ENCODE results near the gene TSPAN10.
"Not testable (repeated sequence)": the region's sequence is repeated elsewhere in the genome, so short reads cannot be mapped to it uniquely, and the experiment has no call there.

The TSPAN10 gene

DNA sequence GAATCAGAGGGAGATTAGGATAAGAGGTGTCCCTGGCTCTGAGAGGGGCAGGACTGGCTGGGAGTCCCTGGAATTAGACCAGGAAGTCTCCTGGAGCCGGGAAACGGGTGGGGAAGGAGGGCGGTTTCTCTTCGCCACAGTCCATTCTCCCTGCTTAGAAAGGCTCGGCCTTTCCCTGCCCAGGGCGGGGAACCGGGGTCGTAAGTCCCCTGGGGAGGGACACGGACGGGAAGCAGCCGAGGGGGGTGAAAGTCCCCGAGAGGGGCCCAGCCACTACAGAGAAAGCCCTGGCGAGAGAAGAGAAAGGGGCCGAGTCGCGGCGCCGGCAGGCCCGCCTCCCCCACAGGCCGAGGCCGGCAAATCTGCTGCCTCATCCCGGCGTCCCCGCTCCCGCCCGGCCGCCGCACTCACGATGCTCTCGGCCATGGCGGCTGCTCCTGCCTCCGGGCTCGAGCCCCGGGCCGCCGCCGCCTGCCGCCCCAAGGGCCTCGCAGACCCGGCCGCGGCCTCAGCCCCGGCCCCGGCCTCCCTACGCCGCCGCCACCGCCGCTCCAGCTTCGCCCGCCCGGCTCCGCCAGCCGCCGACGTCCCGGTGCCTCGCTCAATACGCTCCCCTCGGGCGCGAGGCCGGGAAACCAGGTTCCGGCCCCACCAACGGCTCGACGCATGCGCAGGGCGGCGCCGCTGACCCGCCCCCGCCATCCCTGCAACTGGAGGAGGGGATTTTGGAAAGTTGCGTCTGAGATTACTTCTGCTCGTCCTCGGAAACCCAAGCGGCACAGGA is at the start of gene TSPAN10, which contains the start of gene NPLOC4:
TSS of gene TSPAN10 (plus strand) at position 692 of the 784 bp plus-strand sequence. CDS start 5,217 bp downstream, outside the sequence.
TSS of gene NPLOC4 (minus strand) at position 608 of the 784 bp plus-strand sequence. CDS start at position 426, 182 bp downstream.
- DNase-seq (ENCODE audit: low read depth) = peak; percentile 74

DNA sequence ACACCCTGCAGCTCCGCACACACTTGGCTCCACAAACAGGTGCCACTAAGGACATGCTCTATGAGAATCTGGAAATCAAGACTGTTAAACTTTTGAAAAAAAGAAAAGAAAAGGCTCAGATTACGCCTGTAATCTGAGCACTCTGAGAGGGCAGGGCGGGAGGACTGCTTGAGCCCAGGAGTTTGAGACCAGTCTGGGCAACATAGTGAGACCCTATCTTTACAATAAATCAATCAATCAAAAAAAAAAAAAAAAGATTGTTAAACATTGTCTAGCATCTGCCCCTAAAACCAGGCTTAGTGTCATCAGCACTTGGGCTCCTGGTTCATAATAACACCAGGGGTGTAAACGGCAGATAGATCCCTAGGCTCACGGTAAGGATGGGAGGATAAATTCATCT is 47.4 kb upstream of the TSPAN10 start:
- DNase-seq (ENCODE audit: low read depth) = no peak

DNA sequence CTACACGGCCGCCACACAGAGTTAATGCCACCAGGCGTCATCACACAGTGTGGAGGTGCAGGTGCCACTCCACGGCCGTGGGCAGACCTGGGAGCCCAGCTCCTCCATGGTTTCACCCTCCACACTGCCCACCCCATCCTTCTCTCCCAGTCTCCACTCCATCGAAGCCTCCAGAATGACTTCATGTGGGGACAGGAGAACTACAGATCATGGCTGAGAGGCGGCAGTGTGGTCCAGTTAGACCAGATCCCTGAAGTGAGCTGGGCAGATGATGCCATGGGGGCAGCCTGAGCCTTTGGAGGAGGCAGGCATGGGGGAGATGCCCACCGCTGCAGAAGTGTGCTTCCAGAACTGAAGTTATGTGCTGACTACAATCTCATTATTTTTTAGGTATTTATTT is 46.9 kb upstream of the TSPAN10 start:
- no peak for DNase-seq (ENCODE audit: low read depth)

DNA sequence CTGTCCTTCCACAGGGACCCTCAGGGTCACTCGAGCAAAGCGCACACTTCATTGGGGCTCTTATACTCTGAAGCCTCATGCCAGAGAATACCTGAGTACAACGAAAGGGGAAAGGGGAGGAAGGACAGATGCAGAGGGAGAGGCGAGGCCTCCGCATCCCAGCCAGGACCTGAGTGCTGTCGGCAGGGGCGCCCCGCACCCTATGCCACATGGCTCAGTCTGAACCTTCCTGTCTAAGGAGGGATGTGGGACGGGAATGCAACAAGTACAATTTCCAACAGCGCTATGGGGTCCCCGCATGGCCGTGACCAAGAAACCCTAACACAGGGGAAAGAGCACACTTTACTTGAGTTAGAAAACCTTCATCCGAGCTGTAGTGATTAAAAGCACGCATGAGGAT is 45.0 kb upstream of the TSPAN10 start:
- DNase-seq (ENCODE audit: low read depth) = no peak

DNA sequence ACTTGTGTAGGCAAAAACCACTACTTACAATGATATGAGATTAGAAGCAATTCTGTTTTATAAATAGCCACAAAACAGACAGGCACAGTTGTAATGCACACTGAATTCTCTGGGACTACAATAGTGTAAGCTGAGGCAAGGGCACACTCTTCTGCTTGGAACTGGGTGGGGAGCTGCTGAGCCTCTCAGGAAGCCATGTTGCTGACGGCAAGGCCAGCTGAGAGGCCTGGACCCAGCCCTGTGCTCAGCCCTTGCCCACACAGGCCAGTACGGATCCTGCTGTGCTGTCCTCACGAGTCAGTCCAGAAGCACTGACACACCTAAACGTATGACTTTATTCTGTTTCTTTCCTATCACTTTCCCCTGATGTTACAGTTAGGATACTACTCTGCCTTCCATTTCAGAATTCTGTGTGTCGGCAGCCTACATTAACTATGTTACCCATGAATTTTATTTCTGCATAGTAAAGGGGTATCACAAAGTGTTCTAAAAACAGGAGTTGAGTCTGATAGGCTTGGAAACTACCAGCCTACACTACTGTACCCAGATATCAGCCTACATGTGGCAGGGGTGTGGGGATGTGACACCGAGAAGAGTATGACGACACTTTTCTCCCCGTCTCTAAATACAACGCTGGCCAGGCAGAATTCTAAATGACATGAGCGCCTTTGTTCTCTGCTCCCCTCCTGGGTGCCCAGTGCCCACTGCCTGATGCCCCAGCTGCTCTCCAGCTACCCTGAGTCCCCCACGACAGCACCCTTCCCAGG is 43.7 kb upstream of the TSPAN10 start:
- no peak for DNase-seq (ENCODE audit: low read depth)

DNA sequence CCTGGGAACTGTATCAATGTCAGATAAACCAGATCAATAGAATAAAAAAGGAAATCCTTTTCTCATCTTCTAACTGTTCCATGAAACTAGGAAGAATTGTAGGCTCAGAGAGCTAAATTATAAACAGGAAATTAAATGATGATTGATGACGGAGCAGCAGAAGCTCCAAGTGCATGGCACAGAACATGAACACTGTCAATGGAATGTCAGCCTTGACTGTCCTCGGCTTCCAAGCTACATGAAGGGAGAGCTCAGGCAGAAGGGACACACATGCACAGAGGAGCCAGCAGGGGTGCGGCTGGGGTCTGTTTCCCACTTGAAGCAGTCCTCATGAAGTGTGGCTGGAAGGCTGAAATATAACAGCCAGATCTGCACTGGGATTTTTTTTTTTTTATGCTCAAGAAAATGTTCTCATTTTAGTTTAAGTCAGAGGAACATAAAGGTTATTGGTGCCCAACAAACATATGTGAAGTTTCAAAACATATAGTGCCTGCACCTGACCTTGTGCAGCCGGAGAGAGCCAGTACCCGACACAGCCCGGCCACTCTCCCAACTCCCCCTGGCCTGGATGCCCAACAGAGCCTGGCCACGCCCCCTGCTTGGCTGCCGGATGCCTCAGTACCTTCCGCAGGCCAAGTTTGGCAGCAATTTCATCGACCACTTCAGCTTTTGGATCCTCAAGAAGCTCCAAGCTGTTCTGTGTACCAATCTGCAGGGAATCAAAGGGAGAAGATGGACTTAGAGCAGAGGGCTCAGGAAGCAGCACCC is 37.1 kb upstream of the TSPAN10 start:
- no peak for DNase-seq (ENCODE audit: low read depth)

DNA sequence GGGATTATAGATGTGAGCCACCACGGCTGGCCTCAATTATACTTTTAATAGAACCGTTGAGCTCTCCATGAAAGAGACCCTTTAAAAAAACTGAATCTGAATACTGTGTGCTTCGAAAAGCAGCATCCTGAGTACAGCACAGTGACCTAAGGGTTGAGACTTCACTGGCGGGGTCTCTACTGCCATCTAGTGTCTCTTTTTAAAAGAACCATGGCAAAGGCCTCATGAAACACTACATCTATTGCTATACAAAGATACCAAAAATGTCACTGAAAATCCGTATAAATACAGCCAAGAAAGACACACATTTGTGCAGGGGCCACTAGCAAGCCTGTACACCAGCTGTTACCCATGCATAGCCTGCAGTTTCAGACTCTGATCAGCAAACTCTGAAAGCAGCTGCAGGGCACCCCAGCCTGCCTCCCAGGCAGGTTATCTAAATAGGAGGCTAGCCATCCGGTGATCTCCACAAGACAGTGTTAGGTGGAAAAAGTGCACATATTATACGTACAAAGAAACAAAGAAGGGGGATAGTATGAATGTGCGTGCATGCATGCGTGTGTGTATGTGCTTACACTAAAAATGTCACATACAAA is 35.4 kb upstream of the TSPAN10 start:
- DNase-seq (ENCODE audit: low read depth) = peak; percentile 19

DNA sequence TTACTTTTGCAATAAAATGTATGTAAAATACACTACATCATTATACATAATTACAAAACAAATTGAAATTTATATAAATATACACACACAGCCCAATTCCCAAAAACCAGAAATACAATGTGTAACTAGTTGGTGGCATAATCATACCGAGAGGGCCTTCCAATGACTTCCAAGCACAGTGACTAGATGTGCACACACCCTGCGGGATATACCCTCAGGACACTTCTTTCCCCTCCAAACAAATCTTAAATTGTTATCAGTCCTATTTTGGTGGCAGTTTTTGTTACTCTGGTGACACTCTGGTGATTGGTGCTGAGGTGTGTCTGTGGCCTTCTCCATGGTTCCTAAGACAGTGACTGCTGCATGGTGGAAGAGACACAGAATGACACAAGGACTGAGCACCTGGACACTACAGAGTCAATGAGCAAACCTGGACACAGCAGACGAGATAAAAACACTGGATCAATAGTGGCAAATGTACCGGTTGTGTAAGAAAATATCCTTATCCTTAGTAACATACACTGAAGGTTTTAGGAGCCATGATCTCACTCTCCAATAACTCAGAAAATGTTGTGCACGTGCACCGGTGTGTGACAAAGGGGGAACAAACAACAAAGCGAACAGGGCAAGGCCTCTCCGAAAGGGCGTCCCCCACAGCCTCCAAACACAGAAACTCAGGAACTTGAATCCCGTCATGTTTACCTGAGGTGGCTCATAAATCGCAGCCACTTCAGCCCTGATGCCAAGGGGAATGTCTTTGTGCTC is 33.0 kb upstream of the TSPAN10 start:
- no peak for DNase-seq (ENCODE audit: low read depth)

DNA sequence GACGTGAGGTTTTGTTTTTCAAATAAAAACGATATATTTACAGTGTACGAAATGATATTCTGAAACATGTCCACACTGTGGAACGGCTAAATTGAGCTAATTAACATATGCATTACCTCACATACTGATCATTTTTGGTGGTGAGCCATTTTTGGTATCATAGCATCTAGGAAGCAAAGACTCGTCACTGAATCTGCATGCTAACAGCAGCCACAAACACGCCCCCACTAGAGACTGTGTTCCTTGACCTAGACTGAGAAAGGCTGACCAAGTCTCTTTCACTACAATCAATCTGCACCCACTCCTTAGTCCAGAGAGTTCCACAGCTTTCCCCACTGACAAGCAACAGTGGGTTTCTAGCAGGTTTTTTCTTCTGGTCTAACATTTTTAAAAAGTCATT is 29.6 kb upstream of the TSPAN10 start:
- no peak for DNase-seq (ENCODE audit: low read depth)

DNA sequence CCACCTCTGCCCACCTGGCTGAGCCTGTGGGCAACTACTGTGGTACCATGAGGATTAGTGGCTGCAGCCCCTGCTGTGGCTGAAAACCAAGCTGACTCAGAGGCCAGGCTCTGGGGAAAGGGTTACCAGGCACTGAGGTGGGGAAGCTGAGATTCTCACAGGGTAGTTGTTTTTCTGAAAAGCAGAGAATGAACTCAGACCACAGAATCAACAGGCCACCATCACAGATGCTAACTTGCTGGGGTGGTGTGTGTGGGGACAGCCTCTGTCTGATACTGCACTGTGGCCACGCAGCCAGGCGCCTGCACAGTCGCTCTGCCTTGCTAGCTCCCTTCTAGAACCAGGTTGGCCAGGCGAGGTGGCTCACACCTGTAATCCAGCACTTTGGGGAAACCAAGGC is 28.9 kb upstream of the TSPAN10 start:
- no peak for DNase-seq (ENCODE audit: low read depth)

DNA sequence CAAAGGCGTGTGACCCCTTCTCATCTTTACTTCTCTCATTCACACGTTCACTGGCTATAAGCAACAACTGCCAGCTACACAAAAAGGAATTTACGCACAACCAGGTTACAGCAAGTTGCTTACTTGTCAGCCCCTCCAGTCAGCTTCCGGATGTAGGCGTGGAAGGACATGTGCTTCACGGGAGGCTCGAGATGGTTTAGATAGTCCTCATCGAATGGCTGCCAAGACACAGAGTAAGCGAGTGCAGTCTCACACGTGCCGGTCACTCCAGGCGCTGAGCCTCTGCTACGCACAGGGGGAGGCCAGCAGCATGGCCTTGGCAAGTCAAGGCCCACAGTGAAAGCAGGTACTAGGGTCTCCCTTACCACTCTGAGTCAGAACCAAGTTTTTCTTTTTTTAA is 28.4 kb upstream of the TSPAN10 start:
- no peak for DNase-seq (ENCODE audit: low read depth)

DNA sequence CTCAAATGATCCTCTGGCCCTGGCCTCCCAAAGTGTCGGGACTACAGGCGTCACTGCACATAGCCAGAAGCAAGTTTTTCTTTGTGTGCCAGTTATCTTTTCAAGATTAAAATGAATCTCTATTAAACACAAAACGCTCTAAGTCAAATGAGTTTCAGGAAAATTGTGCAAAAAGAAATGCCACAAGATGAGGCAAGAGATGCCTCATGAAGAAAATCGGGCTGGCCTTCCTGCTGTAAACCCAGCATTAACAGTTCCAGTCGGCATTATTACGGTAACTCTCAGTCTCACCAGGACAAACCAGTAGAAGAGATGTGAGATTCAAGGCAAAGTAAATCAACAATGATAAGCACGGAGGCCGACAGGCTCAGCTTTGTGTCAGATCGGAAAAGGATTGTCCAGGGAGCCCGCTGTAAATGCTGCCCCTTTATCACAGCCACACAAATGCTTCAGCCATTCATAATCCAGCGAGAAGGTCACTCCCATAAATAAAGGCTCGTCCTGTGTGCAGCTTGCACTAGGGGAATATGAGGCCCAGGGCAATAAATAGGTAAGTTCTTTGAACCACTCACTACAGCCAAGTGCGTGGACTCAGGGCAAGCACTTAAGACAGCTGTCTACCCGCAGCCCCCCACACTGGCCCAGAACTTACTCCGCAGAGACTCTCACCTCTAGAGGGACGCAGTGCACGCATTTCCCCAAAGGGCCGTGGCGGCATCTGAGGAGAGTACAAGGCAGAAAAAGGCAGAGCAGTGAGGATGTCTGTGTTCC is 27.3 kb upstream of the TSPAN10 start:
- no peak for DNase-seq (ENCODE audit: low read depth)

DNA sequence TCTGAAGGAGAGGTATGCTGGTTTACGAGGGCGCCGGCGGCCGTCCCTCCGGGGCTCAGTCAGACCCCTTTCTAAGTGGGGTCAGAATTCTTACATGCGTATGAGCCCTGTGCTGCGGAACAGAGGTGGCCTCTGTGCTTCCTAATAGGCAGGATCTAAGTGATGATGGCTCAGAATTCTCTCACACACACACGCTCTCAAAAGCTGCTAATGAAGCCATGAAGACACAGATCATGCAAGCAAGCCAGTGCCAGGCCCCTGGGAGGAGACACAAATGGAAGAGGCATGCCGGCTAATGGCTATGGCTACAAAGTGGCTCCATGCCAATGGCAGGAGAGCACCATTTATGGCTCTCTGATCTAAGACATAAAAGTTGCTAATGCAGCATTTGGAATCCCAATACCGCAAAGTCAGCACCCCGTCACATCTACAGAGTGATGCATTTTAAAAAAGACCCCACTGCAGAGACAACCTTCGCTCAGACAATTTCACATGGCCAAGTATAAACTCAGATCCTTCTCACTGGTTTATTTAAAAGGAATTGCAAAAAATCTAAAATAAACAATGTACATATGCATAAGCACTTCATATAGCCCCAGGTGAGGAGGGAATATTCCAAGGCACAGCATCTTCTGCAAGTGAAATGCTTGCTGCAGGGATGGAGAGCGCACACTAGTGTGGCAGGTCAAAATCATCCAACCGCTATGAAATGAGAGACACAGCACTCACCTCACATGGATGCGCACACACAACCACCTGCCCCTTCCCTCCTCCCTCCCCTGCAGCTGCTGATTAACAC is 24.6 kb upstream of the TSPAN10 start:
- no peak for DNase-seq (ENCODE audit: low read depth)

DNA sequence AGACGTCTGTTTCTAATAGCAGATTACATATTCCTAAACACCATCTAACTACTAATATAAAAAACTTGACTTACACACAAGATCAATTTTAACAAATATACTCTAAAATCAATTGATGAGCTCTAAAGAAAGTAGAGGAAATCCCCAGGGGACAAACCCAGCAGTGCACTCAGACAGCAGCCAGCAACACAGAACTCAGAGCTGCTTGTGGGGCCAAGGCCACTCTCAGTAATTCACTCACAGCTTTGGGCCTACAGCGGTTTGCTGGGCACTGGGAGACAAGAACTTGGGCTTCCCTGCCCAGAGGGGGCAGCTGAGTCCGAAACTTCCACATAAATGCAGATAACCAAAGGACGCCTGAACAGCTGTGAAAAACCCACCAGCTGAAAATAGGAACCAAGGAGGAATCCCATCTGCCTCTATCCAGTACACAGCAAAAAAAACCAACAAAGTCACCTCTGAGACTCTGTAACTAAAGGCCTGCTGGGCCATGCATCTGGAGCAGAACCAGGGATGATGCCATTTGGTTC is 21.5 kb upstream of the TSPAN10 start:
- no peak for DNase-seq (ENCODE audit: low read depth)

DNA sequence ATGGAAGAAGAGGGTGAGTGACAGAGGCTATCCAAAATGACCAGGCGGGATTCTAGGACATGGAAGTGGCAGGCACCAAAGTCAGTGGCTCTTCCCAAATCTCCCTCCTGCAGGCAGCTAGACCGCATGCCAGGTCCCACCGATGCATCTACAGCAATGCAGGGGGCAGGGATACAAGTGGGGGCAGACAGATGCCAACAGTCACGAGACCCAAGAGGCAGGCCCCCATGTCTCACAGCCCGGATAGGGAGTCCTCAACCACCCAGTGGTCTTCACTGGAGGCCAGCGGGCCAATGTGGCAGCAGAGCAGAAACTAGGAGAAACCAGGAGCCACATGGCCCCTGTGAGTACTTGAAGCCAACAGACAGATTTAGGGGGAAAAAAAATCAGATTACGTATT is 20.1 kb upstream of the TSPAN10 start:
- no peak for DNase-seq (ENCODE audit: low read depth)

DNA sequence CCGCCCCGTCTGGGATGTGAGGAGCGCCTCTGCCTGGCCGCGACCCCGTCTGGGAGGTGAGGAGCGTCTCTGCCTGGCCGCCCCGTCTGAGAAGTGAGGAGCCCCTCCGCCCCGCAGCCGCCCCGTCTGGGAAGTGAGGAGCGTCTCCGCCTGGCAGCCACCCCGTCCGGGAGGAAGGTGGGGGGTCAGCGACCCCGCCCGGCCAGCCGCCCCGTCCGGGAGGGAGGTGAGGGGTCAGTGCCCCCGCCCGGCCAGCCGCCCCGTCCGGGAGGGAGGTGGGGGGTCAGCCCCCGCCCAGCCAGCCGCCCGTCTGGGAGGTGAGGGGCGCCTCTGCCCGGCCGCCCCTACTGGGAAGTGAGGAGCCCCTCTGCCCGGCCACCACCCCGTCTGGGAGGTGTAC is 18.7 kb upstream of the TSPAN10 start:
- not testable (repeated sequence) for DNase-seq (ENCODE audit: low read depth)

DNA sequence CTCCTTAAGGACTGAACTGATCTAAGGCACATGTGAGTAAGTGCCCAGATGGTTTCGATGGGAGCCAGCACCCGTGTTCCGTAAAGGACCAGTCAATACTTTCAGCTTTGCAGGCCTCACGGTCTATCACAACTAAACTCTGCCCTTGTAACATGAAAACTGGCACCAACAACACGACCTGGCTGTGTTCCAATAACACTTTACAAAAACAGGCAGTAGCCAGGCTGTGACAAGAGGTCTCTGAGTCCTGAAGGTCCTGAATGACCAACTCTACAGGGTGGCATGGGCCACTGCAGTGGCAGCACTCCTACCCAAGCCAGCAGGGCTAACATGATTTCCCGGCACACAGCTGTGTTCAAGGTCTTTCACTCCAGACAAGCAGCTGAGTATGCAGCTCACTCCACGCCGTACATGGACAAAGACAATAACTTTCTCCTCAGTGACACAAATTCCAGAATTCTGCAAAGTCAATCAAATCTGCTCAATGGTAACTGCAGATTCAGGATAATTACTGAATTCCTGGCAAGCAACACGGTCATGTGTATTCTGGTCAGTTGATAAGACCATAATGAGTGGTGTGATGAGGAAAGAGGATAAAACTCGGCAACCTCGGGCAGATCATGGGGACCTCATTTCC is 15.4 kb upstream of the TSPAN10 start:
- no peak for DNase-seq (ENCODE audit: low read depth)

DNA sequence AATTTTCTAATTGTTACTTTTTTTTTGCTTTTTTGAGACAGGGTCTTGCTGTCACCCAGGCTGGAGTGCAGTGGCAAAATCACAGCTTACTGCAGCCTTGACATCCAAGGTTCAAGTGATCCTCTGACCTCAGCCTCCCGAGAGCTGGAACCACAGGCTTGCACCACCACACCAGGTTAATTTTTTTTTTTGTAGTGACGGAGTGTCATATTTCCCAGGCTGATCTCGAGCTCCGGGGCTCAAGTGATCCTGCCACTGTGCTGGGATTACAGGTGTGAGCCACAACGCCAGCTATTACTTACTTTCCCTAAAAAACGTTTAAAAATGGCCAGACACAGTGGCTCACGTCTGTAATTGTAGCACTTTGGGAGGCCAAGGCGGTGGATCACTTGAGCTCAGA is 6.7 kb upstream of the TSPAN10 start:
- DNase-seq (ENCODE audit: low read depth) = no peak

DNA sequence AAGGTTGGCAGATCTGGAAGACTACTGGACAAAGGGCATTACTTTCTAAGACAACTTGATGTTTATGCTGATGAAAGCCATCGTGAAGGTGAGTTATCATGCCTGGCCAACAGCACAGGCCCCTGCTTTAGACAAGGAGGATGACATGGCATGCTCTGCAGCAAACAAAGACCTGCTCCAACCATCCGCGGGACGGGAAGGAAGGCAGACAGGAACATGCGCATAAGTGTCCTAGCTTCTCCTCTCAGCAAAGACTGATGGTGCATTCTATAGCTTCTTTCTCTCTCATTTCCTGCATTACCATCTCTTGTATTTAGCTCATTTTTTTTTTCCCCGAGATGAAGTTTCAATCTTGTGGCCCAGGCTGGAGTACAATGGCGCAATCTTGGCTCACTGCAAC is 5.5 kb upstream of the TSPAN10 start:
- DNase-seq (ENCODE audit: low read depth) = no peak

All from activated gamma-delta T cell treated with anti-CD3 and anti-CD28 coated beads, Interleukin-2, amount 50 U/mL, for 16 hours (primary cell).